Gastrocnemius medialis (tissue), 4 donors: Measurements from ENCODE around the gene VSIG2. TPM values are rescaled to one million over a fixed set of nuclear protein-coding genes. Genes with fewer than 3 reads are reported as not detected.
A peak's percentile ranks its signal among the peaks of the same experiment; 100 is the strongest.

Experiments used
- ATAC-seq, 2 donors: fragments of 150-250 bp; one replicate each; pipeline ENCODE4 v1.9.1; 2016
- DNase-seq, 2 donors: peaks; one replicate each; pipeline ENCODE4 v3.0.0-alpha.2; 2019
- H3K27ac ChIP-seq, 4 donors: fragments of 200-600 bp; sonication (generic); 1 replicate in 1 of 4; 2 replicates in 3 of 4; pipeline ENCODE4 v1.5.1; 2016 to 2018; ENCODE audit warnings: mild to moderate bottlenecking in 2 of 4, moderate library complexity in 1 of 4
- H3K27me3 ChIP-seq, 3 donors: fragments of 200-600 bp; sonication (generic) in 2 of 3; 1 replicate in 1 of 3; 2 replicates in 2 of 3; pipeline versions ENCODE4 v1.5.1 to v1.6.0; 2016 to 2019; ENCODE audit warnings: mild to moderate bottlenecking in 1 of 3, moderate library complexity in 1 of 3
- H3K36me3 ChIP-seq, 2 donors: fragments of 200-600 bp; sonication (generic) in 1 of 2; one replicate each; pipeline ENCODE4 v1.5.1; 2017 to 2018
- H3K4me1 ChIP-seq, 2 donors: fragments of 200-600 bp; sonication (generic) in 1 of 2; one replicate each; pipeline ENCODE4 v1.5.1; 2016 to 2017; ENCODE audit warnings: mild to moderate bottlenecking in 2 of 2
- H3K4me3 ChIP-seq, 4 donors: fragments of 200-600 bp; sonication (generic) in 3 of 4; 1 replicate in 1 of 4; 2 replicates in 3 of 4; pipeline ENCODE4 v1.5.1; 2016 to 2019; ENCODE audit warnings: mild to moderate bottlenecking in 2 of 4
- H3K9me3 ChIP-seq, 3 donors: fragments of 200-600 bp; sonication (generic) in 2 of 3; 1 replicate in 1 of 3; 2 replicates in 2 of 3; pipeline ENCODE4 v1.5.1; 2016 to 2019
- CTCF ChIP-seq, 5 experiments: fragments of 450-650 bp in 3 of 5; fragments of 200-600 bp in 2 of 5; sonication (generic) in 2 of 5; IDR thresholded peaks in 4 of 5; conservative IDR thresholded peaks in 1 of 5; 1 replicate in 4 of 5; 2 replicates in 1 of 5; pipeline ENCODE4 v1.5.1; 2016 to 2019; ENCODE audit warnings: antibody characterized with exemption in 5 of 5, mild to moderate bottlenecking in 3 of 5, moderate library complexity in 3 of 5
- POLR2A ChIP-seq, 2 donors: fragments of 450-650 bp; IDR thresholded peaks; one replicate each; pipeline ENCODE4 v1.6.1; 2017; ENCODE audit warnings: antibody characterized with exemption in 2 of 2, mild to moderate bottlenecking in 2 of 2, moderate library complexity in 2 of 2
- in situ Hi-C, 4 donors: fragments of 200-750 bp; cut with MboI; loops; one replicate each; pipeline versions ENCODE4 v1.15.0 to v1.8.0; 2017; ENCODE audit warnings: low sequenced_read_pairs in 4 of 4
- intact Hi-C: fragments of 100-400 bp; cut with DNase I; formaldehyde crosslinking; loops from one replicate; pipeline ENCODE4 v1.15.1; 2023; ENCODE audit warnings: low total_unique reads
- total RNA-seq, 4 donors: library from RNA; depleted of rRNA; stranded (reverse); fragments of >200 nt; gene quantifications; one replicate each; pipeline versions ENCODE4 v1.1.0 to v1.2.3, GENCODE V29; 2016

VSIG2 gene
- total RNA-seq, 4 donors from 2014 or later = 0.29 to 0.46 TPM; not detected in 2

- in situ Hi-C loops = no loop called here
Observed at GRCh38 chr11:124799348-124800225, 47.5 kb upstream of the VSIG2 start.

GRCh38 chr11:124798991-124799347 lies 46.9 kb upstream of the VSIG2 start:
- intact Hi-C loops = no loop called here
- peaks cover 26 to 33% of the 10 kb centered on the region in 2 donors for H3K4me1 ChIP-seq
- H3K27ac ChIP-seq = peak overlapping the region; percentile 87 to 99 (median 94)

More at GRCh38 chr11:124799348-124800225, 47.5 kb upstream of the VSIG2 start:
- H3K4me3 ChIP-seq = peak overlapping the region; percentile 58 to 91 (median 86)
- DNase-seq (no peak), ATAC-seq (peak; percentile 34 to 50)
- TF ChIP-seq POLR2A (IDR thresholded peaks at IDR 0.05) (no peak), CTCF (IDR thresholded peaks at IDR 0.05 in 4 of 5, conservative IDR thresholded peaks at IDR 0.05 in 1 of 5) (no peak)
- H3K27ac ChIP-seq = peak overlapping the region; percentile 87 to 99 (median 94)
- no peaks in the 10 kb centered on the region for H3K9me3 ChIP-seq
- no peaks in the 10 kb centered on the region for H3K36me3 ChIP-seq
- H3K4me1 ChIP-seq = peaks cover 26 to 33% of the 10 kb centered on the region in 2 donors
- intact Hi-C loops = loop anchor here (2.0 to 5.0 kb wide), 4 partner anchors 37 to 177 kb away; partner anchors contain the start of genes CCDC15, ESAM and TBRG1
- no peaks in the 10 kb centered on the region for H3K27me3 ChIP-seq

GRCh38 chr11:124796312-124796711 lies 44.3 kb upstream of the VSIG2 start:
- DNase-seq (no peak), ATAC-seq (no peak)
- in situ Hi-C loops = no loop called here
- Histone ChIP-seq H3K27ac (no peak overlapping the region), H3K4me3 (no peak overlapping the region), H3K4me1 (peaks cover 22 to 53% of the 10 kb centered on the region in 2 donors), H3K9me3 (no peaks in the 10 kb centered on the region), H3K27me3 (no peaks in the 10 kb centered on the region), H3K36me3 (no peaks in the 10 kb centered on the region)
- TF ChIP-seq POLR2A (IDR thresholded peaks at IDR 0.05) = no peak
- no peak for TF ChIP-seq CTCF (IDR thresholded peaks at IDR 0.05 in 4 of 5, conservative IDR thresholded peaks at IDR 0.05 in 1 of 5)
- intact Hi-C loops = no loop called here

More at GRCh38 chr11:124798991-124799347, 46.9 kb upstream of the VSIG2 start:
- no peak for DNase-seq
- ATAC-seq = no peak
- Histone ChIP-seq H3K9me3 (no peaks in the 10 kb centered on the region), H3K36me3 (no peaks in the 10 kb centered on the region), H3K4me3 (peak overlapping the region; percentile 58 to 91 (median 86)), H3K27me3 (no peaks in the 10 kb centered on the region)
- TF ChIP-seq POLR2A (IDR thresholded peaks at IDR 0.05) (no peak), CTCF (IDR thresholded peaks at IDR 0.05 in 4 of 5, conservative IDR thresholded peaks at IDR 0.05 in 1 of 5) (no peak)
- in situ Hi-C loops = no loop called here

- Histone ChIP-seq H3K4me1 (peaks cover 11 to 47% of the 10 kb centered on the region in 2 donors), H3K27me3 (no peaks in the 10 kb centered on the region), H3K4me3 (no peak overlapping the region), H3K9me3 (no peaks in the 10 kb centered on the region), H3K27ac (no peak overlapping the region), H3K36me3 (no peaks in the 10 kb centered on the region)
- in situ Hi-C loops (no loop called here), intact Hi-C loops (no loop called here)
- DNase-seq (no peak), ATAC-seq (no peak)
- TF ChIP-seq CTCF (IDR thresholded peaks at IDR 0.05 in 4 of 5, conservative IDR thresholded peaks at IDR 0.05 in 1 of 5) (peak in 4 of 5 experiments; percentile 18 to 62 (median 41)), POLR2A (IDR thresholded peaks at IDR 0.05) (no peak)
Observed at GRCh38 chr11:124793466-124794278, 41.6 kb upstream of the VSIG2 start.
